Stimulated activated CD4-positive, alpha-beta T cell treated with anti-CD3 and anti-CD28 coated beads, Interleukin-2, amount 100 ng/mL, for 48 hours (primary cell): ENCODE data around the gene IGLL1.
"Not testable (repeated sequence)": the region's sequence is repeated elsewhere in the genome, so short reads cannot be mapped to it uniquely, and the experiment has no call there.

Experiments used
- DNase-seq, 2 donors: peaks; one replicate each; pipeline ENCODE4 v3.0.0-alpha.2; 2020

Gene IGLL1

GRCh38 chr22:23579870-23580575, at the start of gene IGLL1:
Gene IGLL1 (minus strand): TSS chr22:23580290. CDS start chr22:23580190, 100 bp downstream.
- no peak for DNase-seq

GRCh38 chr22:23628056-23628743, 48.1 kb upstream of the IGLL1 start:
- not testable (repeated sequence) for DNase-seq

GRCh38 chr22:23627401-23628055, 47.4 kb upstream of the IGLL1 start:
- peak; percentile 49 to 53 for DNase-seq

- no peak for DNase-seq
These were observed 46.3 kb upstream of the IGLL1 start for GRCh38 chr22:23626286-23626975.

- DNase-seq, result no peak
These were observed 42.5 kb upstream of the IGLL1 start for GRCh38 chr22:23622634-23623033.

- not testable (repeated sequence) for DNase-seq
These were observed 41.8 kb upstream of the IGLL1 start for GRCh38 chr22:23621916-23622315.

GRCh38 chr22:23621082-23621780, 41.1 kb upstream of the IGLL1 start:
- DNase-seq, result no peak

GRCh38 chr22:23613193-23613972, 33.3 kb upstream of the IGLL1 start:
- DNase-seq, result no peak

GRCh38 chr22:23609983-23610781, 30.1 kb upstream of the IGLL1 start:
- no peak for DNase-seq

GRCh38 chr22:23608583-23608982, 28.5 kb upstream of the IGLL1 start:
- no peak for DNase-seq

- DNase-seq, result no peak
These were observed 26.4 kb upstream of the IGLL1 start for GRCh38 chr22:23606204-23607131.

- no peak for DNase-seq
These were observed 25.0 kb upstream of the IGLL1 start for GRCh38 chr22:23604939-23605712.

- DNase-seq, result no peak
These were observed 23.2 kb upstream of the IGLL1 start for GRCh38 chr22:23603266-23603665.

- no peak for DNase-seq
These were observed 18.9 kb upstream of the IGLL1 start for GRCh38 chr22:23598805-23599518.

GRCh38 chr22:23597576-23598268, 17.6 kb upstream of the IGLL1 start:
- not testable (repeated sequence) for DNase-seq

- not testable (repeated sequence) for DNase-seq
These were observed 15.8 kb upstream of the IGLL1 start for GRCh38 chr22:23595904-23596303.

GRCh38 chr22:23591846-23592245, 11.8 kb upstream of the IGLL1 start:
- no peak for DNase-seq
